Epithelial cell of proximal tubule (primary cell): ENCODE results near the gene TBC1D4. TPM values are rescaled to one million over a fixed set of nuclear protein-coding genes. Genes with fewer than 3 reads are reported as not detected.

ENCODE experiments used
- DNase-seq: peaks from one replicate; pipeline ENCODE4 v3.0.0-alpha.2; 2011; ENCODE audit warnings: low read depth
- H3K4me3 ChIP-seq: 2 replicates; pipeline ENCODE4 v1.5.1; 2011; ENCODE audit warnings: low read depth, mild to moderate bottlenecking, low read length
- total RNA-seq: library from RNA; depleted of rRNA; stranded (reverse); fragments of >200 nt; gene quantifications from 2 replicates; pipeline ENCODE4 v1.2.3, GENCODE V29; 2015
- TF ChIP-seq, protein P1 (sequence below): conservative IDR thresholded peaks from 2 replicates; pipeline ENCODE4 v1.5.1; 2012; ENCODE audit warnings: low read depth, mild to moderate bottlenecking, low read length

Gene TBC1D4
- total RNA-seq = 12.3 and 20.9 TPM in 2 replicates

GRCh38 chr13:75482070-75482819 lies at the start of gene TBC1D4:
TSS of gene TBC1D4 (minus strand) at chr13:75482169. CDS start at chr13:75481767, 402 bp downstream.
- TF ChIP-seq, protein P1, sequence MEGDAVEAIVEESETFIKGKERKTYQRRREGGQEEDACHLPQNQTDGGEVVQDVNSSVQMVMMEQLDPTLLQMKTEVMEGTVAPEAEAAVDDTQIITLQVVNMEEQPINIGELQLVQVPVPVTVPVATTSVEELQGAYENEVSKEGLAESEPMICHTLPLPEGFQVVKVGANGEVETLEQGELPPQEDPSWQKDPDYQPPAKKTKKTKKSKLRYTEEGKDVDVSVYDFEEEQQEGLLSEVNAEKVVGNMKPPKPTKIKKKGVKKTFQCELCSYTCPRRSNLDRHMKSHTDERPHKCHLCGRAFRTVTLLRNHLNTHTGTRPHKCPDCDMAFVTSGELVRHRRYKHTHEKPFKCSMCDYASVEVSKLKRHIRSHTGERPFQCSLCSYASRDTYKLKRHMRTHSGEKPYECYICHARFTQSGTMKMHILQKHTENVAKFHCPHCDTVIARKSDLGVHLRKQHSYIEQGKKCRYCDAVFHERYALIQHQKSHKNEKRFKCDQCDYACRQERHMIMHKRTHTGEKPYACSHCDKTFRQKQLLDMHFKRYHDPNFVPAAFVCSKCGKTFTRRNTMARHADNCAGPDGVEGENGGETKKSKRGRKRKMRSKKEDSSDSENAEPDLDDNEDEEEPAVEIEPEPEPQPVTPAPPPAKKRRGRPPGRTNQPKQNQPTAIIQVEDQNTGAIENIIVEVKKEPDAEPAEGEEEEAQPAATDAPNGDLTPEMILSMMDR = peak; percentile 88
- DNase-seq = peak; percentile 52
- peak within 1 kb of the TSS; percentile 77 for H3K4me3 ChIP-seq

DNA sequence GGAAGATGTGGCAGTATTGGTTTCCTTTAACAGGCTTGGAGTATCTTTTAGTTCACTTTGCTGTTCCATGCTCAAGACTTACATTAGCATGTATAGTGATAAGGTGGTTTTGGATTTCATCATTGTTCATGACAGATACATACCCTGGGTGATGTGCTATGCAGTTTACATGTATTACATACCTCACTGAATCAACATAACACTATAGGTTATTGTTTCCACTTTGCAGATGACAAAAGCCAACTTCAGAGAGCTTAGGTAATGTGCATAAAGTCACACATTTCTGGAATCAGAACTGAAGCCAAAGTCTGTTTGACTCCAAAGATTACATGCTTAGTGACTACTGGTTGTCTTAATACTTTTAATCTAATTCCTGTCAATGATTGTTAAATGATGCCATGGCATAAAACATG lies 48.6 kb upstream of the TBC1D4 start:
- H3K4me3 ChIP-seq = no peak overlapping the region
- TF ChIP-seq, protein P1 = no peak
- no peak for DNase-seq

- H3K4me3 ChIP-seq = no peak overlapping the region
- no peak for DNase-seq
- TF ChIP-seq, protein P1 = no peak
Measured at GRCh38 chr13:75521956-75522355, 40.0 kb upstream of the TBC1D4 start.

DNA sequence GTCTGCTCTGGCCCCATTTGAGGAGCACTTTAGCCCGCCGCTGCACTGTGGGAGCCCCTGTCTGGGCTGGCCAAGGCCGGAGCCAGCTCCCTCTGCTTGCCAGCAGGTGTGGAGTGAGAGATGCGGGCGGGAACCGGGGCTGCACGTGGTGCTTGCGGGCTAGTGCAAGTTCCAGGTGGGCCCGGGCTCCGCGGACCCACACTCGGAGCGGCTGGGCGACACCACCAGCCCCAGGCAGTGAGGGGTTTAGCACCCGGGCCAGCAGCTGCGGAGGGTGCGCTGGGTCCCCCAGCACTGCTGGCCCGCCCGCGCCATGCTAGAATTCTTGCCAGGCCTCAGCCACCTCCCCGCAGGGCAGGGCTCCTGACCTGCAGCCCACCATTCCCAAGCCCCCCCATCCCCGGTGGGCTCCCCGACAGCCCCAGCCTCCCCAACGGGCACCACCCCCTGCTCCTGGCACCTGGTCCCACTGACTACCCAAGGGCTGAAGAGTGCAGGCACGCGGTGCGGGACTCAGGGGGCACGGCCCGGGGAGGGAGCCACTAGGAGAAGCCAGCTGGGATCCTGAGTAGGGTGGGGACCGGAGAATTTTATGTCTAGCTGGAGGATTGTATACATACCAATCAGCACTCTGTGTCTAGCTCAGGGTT lies 36.6 kb upstream of the TBC1D4 start:
- TF ChIP-seq, protein P1 = no peak

DNA sequence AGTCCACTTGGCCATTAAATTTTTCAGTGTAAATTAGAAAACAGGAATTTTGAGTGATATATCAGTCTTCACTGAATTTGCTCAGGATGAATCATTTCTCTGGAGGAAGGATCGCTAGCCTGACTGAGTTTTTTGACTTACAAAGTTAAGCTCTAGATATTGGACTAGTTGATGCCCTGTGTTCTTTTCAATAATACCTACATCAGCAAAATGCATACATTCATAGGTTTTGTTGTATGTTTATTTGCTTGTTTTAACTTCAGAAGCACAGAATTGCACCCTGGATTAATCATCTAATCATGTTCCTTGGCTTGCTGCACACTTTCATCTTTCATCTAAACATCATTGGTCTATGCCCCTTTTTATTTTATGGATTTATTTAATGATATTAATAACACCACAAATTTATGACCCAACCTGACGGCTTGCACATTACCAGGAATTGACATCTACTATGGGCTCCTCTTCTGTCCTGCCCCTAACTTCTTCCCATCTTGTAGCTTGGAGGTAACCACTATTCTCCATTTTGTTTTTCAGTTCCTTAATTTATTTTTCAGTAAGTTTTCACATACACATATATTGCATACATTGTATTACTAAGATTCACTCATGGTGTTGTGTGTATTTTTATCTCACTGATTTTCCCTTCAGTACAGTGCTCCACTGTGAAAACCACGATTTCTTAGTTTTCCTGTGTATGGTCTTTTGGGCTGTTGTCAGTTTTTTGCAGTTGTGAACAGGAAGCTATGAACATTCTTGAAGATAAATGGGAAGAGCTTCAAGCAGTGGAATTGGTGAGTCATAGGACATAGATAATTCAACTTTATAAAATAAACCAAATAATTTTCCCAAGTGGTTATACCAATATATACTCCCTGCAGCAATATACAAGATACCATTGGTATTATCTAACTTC lies 32.4 kb upstream of the TBC1D4 start:
- TF ChIP-seq, protein P1 = no peak
- no peak for DNase-seq
- no peak overlapping the region for H3K4me3 ChIP-seq

More for the DNA sequence above, 36.6 kb upstream of the TBC1D4 start:
- H3K4me3 ChIP-seq = no peak overlapping the region
- DNase-seq = no peak

DNA sequence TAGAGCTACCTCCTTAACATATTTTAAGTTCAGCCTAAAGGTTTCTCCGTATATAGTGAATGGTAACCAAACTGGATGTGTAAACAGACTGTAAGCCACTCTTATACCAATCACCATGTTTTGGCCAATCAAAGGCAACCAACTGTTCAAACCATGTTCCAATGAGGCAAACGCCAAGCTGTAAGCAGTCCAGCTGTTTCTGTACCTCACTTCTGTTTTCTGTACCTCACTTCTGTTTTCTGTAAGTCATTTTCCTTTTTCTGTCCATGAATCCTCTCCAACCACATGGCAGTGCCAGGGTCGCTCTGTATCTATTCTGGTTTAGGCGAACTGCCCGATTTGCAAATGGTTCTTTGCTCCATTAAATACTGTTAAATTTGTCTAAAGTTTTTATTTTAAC lies 31.3 kb upstream of the TBC1D4 start:
- TF ChIP-seq, protein P1 = no peak
- no peak overlapping the region for H3K4me3 ChIP-seq
- no peak for DNase-seq
